Measurements from ENCODE around the gene CPEB3. TPM values are rescaled to one million over a fixed set of nuclear protein-coding genes. Genes with fewer than 3 reads are reported as not detected.
"Not testable (repeated sequence)": the region's sequence is repeated elsewhere in the genome, so short reads cannot be mapped to it uniquely, and the experiment has no call there.

Gene CPEB3
- total and polyA plus RNA-seq, 2 experiments from 2014 or later = 5.0 to 8.3 TPM

GRCh38 chr10:92031580-92031979 lies 259.3 kb downstream of the CPEB3 start:
- no peak for TF ChIP-seq CTCF (IDR thresholded peaks at IDR 0.05; ENCODE audit: low read depth, low read length)
- Histone ChIP-seq H3K27me3 (no peaks in the 10 kb centered on the region), H3K27ac (no peak overlapping the region), H3K36me3 (peaks cover 42% of the 10 kb centered on the region), H3K4me1 (ENCODE audit: low read depth) (peaks cover 14% of the 10 kb centered on the region), H3K4me3 (no peak overlapping the region), H3K9me3 (ENCODE audit: low read depth) (no peaks in the 10 kb centered on the region)
- DNase-seq (ENCODE audit: low read depth in 1 of 2, low spot score in 1 of 2) = no peak

GRCh38 chr10:92027141-92027540 lies 263.7 kb downstream of the CPEB3 start:
- DNase-seq (ENCODE audit: low read depth in 1 of 2, low spot score in 1 of 2) = peak in 1 of 2 donors; percentile 24
- Histone ChIP-seq H3K36me3 (peaks cover 65% of the 10 kb centered on the region), H3K4me1 (ENCODE audit: low read depth) (peaks cover 15% of the 10 kb centered on the region), H3K9me3 (ENCODE audit: low read depth) (no peaks in the 10 kb centered on the region), H3K4me3 (no peak overlapping the region), H3K27ac (no peak overlapping the region), H3K27me3 (no peaks in the 10 kb centered on the region)
- no peak for TF ChIP-seq CTCF (IDR thresholded peaks at IDR 0.05; ENCODE audit: low read depth, low read length)

- not testable (repeated sequence) for DNase-seq (ENCODE audit: low read depth in 1 of 2, low spot score in 1 of 2); H3K4me3 ChIP-seq; H3K27me3 ChIP-seq; H3K9me3 ChIP-seq (ENCODE audit: low read depth)
- H3K4me1 ChIP-seq (ENCODE audit: low read depth) = peaks cover 15% of the 10 kb centered on the region
- peak overlapping the region; percentile 6 for H3K27ac ChIP-seq
- peaks cover 72% of the 10 kb centered on the region for H3K36me3 ChIP-seq
Measured at GRCh38 chr10:92025340-92025739, 265.5 kb downstream of the CPEB3 start.

- peaks cover 15% of the 10 kb centered on the region for H3K4me1 ChIP-seq (ENCODE audit: low read depth)
- DNase-seq (ENCODE audit: low read depth in 1 of 2, low spot score in 1 of 2) = peak in 1 of 2 donors; percentile 52
- H3K27me3 ChIP-seq = no peaks in the 10 kb centered on the region
- H3K36me3 ChIP-seq = peaks cover 72% of the 10 kb centered on the region
- no peak overlapping the region for H3K4me3 ChIP-seq
- no peaks in the 10 kb centered on the region for H3K9me3 ChIP-seq (ENCODE audit: low read depth)
- TF ChIP-seq CTCF (IDR thresholded peaks at IDR 0.05; ENCODE audit: low read depth, low read length) = no peak
- peak overlapping the region; percentile 49 for H3K27ac ChIP-seq
Measured at GRCh38 chr10:92024700-92025099, 266.2 kb downstream of the CPEB3 start.

GRCh38 chr10:92014620-92015019 lies 276.3 kb downstream of the CPEB3 start:
- no peaks in the 10 kb centered on the region for H3K27me3 ChIP-seq
- no peak for TF ChIP-seq CTCF (IDR thresholded peaks at IDR 0.05; ENCODE audit: low read depth, low read length)
- H3K4me3 ChIP-seq = no peak overlapping the region
- no peak overlapping the region for H3K27ac ChIP-seq
- H3K36me3 ChIP-seq = peaks cover 70% of the 10 kb centered on the region
- DNase-seq (ENCODE audit: low read depth in 1 of 2, low spot score in 1 of 2) = no peak
- no peaks in the 10 kb centered on the region for H3K4me1 ChIP-seq (ENCODE audit: low read depth)
- no peaks in the 10 kb centered on the region for H3K9me3 ChIP-seq (ENCODE audit: low read depth)

- no peak for TF ChIP-seq CTCF (IDR thresholded peaks at IDR 0.05; ENCODE audit: low read depth, low read length)
Measured at GRCh38 chr10:92011560-92012214, 279.2 kb downstream of the CPEB3 start.

More at GRCh38 chr10:92011560-92012214, 279.2 kb downstream of the CPEB3 start:
- peaks cover 53% of the 10 kb centered on the region for H3K36me3 ChIP-seq
- no peaks in the 10 kb centered on the region for H3K9me3 ChIP-seq (ENCODE audit: low read depth)
- H3K4me1 ChIP-seq (ENCODE audit: low read depth) = no peaks in the 10 kb centered on the region
- H3K27ac ChIP-seq = no peak overlapping the region
- peak in 1 of 2 donors; percentile 56 for DNase-seq (ENCODE audit: low read depth in 1 of 2, low spot score in 1 of 2)
- H3K4me3 ChIP-seq = no peak overlapping the region
- no peaks in the 10 kb centered on the region for H3K27me3 ChIP-seq
